22Rv1 (cell line): ENCODE data around the gene GPR3.

ENCODE experiments used
- H3K27ac ChIP-seq: fragments of 450-650 bp; 2 replicates; pipeline ENCODE4 v1.5.1; 2017
- CTCF ChIP-seq: fragments of 450-650 bp; IDR thresholded peaks from 2 replicates; pipeline ENCODE4 v1.5.1; 2017; ENCODE audit warnings: mild to moderate bottlenecking
- ZFX ChIP-seq: fragments of 450-650 bp; IDR thresholded peaks from 2 replicates; pipeline ENCODE4 v1.6.1; 2017; ENCODE audit warnings: antibody characterized with exemption, borderline replicate concordance

The GPR3 gene

GRCh38 chr1:27436204-27437159, 44.1 kb downstream of the GPR3 start:
- peak overlapping the region; percentile 62 for H3K27ac ChIP-seq
- TF ChIP-seq CTCF (no peak), ZFX (no peak)

GRCh38 chr1:27438621-27439061, 46.2 kb downstream of the GPR3 start:
- TF ChIP-seq ZFX (no peak), CTCF (no peak)
- no peak overlapping the region for H3K27ac ChIP-seq

GRCh38 chr1:27439150-27439549, 46.7 kb downstream of the GPR3 start:
- TF ChIP-seq CTCF (no peak), ZFX (no peak)
- no peak overlapping the region for H3K27ac ChIP-seq

- H3K27ac ChIP-seq: no peak overlapping the region
- TF ChIP-seq ZFX (no peak), CTCF (no peak)
Observed at GRCh38 chr1:27444632-27445031, 52.2 kb downstream of the GPR3 start.
